OCI-LY7 (cell line): ENCODE results near the gene COL17A1. TPM values are rescaled to one million over a fixed set of nuclear protein-coding genes. Genes with fewer than 3 reads are reported as not detected.

Experiments used
- BruUV-seq: library from RNA; stranded (reverse); fragments of 400-500 nt; replicated peaks from 2 replicates; lab custom pipeline; 2021; lab: Mats Ljungman, UMichigan
- CTCF ChIA-PET: fragments of 300-600 bp; sonication (Branson Sonifier 250); formaldehyde crosslinking; loops from one replicate; lab custom pipeline; 2022; ENCODE audit warnings: antibody characterized with exemption; ENCODE audit not compliant: unreplicated experiment; lab: Charles Lee
- POLR2A ChIA-PET: fragments of 300-600 bp; sonication (Branson Sonifier 250); formaldehyde crosslinking; loops from one replicate; lab custom pipeline; 2022; ENCODE audit warnings: antibody characterized with exemption; lab: Charles Lee
- DNase-seq: peaks from one replicate; pipeline ENCODE4 v3.0.0-alpha.2; 2015; ENCODE audit warnings: low spot score
- H2AFZ ChIP-seq: fragments of 200-600 bp; sonication (generic), shearing (Covaris generic); 2 replicates; pipeline ENCODE4 v1.6.1; 2014; ENCODE audit warnings: mild to moderate bottlenecking, antibody characterized with exemption, low read length, moderate library complexity
- H3K27ac ChIP-seq: fragments of 200-600 bp; sonication (generic); 2 replicates; pipeline ENCODE4 v1.5.1; 2014; ENCODE audit warnings: mixed run types, low read depth, mild to moderate bottlenecking, moderate library complexity, low read length, inconsistent platforms; ENCODE audit not compliant: poor library complexity, severe bottlenecking
- H3K36me3 ChIP-seq: fragments of 200-600 bp; sonication (generic); 2 replicates; pipeline ENCODE4 v1.6.1; 2014; ENCODE audit warnings: mild to moderate bottlenecking, antibody characterized with exemption, low read length, moderate library complexity, mixed read lengths; ENCODE audit not compliant: insufficient read depth
- H3K4me1 ChIP-seq: fragments of 200-600 bp; sonication (generic); 2 replicates; pipeline ENCODE4 v1.5.1; 2014; ENCODE audit warnings: mild to moderate bottlenecking, low read length; ENCODE audit not compliant: insufficient read depth, poor library complexity, severe bottlenecking
- H3K4me2 ChIP-seq: fragments of 200-600 bp; sonication (generic); 2 replicates; pipeline ENCODE4 v1.6.1; 2014; ENCODE audit warnings: mild to moderate bottlenecking, low read length
- H3K4me3 ChIP-seq: fragments of 200-600 bp; sonication (generic); 2 replicates; pipeline ENCODE4 v1.5.1; 2014; ENCODE audit warnings: mild to moderate bottlenecking, low read depth, low read length; ENCODE audit not compliant: poor library complexity, severe bottlenecking
- H3K79me2 ChIP-seq: fragments of 200-600 bp; sonication (generic); 2 replicates; pipeline ENCODE4 v1.6.1; 2016; ENCODE audit warnings: low read depth, mild to moderate bottlenecking, low read length, moderate library complexity, mixed read lengths; ENCODE audit not compliant: insufficient read depth
- H3K9me2 ChIP-seq: fragments of 200-600 bp; sonication (generic); 2 replicates; pipeline ENCODE4 v1.6.1; 2016; ENCODE audit warnings: mild to moderate bottlenecking, low read length, mixed read lengths; ENCODE audit not compliant: insufficient read depth
- H3K9me3 ChIP-seq: fragments of 200-600 bp; sonication (generic); 2 replicates; pipeline ENCODE4 v1.6.1; 2014; ENCODE audit warnings: mild to moderate bottlenecking, mixed run types, low read length, mixed read lengths
- H4K20me1 ChIP-seq: fragments of 200-600 bp; sonication (generic); 2 replicates; pipeline ENCODE4 v1.6.1; 2014; ENCODE audit warnings: mild to moderate bottlenecking, antibody characterized with exemption, low read length, moderate library complexity, mixed read lengths; ENCODE audit not compliant: insufficient read depth
- EZH2phosphoT487 ChIP-seq: fragments of 200-600 bp; sonication (generic); IDR thresholded peaks from 2 replicates; pipeline ENCODE4 v1.6.1; 2018; ENCODE audit warnings: low read depth, borderline replicate concordance, mild to moderate bottlenecking, mixed run types, antibody characterized with exemption, low read length, moderate library complexity, mixed read lengths
- intact Hi-C: fragments of 100-400 bp; cut with micrococcal nuclease; formaldehyde crosslinking; loops from one replicate; pipeline ENCODE4 v1.10.0; 2022; ENCODE audit not compliant: unreplicated experiment
- total RNA-seq, 2 experiments: library from RNA; depleted of rRNA in 1 of 2; stranded (reverse); fragments of >200 nt in 1 of 2; shearing (Covaris generic) in 1 of 2; gene quantifications; 2 replicates each; pipeline ENCODE4 v1.2.3, GENCODE V29; 2014 to 2022
- TF ChIP-seq, protein P1 (sequence below): fragments of 200-600 bp; sonication (generic); conservative IDR thresholded peaks from 2 replicates; pipeline ENCODE4 v1.5.1; 2014; ENCODE audit warnings: mild to moderate bottlenecking, antibody characterized with exemption, low read length, moderate library complexity, mixed read lengths

Gene COL17A1
- total RNA-seq, 2 experiments from 2014 or later: 0.17 TPM; not detected in 1

DNA sequence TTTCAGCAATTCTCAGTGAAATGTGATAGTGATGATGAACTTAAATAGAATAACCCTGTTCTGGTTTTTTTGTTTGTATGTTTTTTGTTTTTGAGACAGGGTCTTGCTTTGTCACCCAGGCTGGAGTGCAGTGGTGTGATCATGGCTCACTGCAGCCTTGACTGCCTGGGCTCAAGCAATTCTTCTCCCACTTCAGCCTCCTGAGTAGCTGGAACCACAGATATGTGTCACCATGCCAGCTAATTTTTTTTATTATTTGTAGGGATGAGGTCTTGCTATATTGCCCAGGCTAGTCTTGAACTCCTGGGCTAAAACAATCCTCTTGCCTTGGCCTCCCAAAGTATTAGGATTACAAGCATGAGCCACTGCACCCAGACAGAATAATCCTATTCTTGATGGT is 14.3 kb upstream of the COL17A1 start:
- Histone ChIP-seq H3K27ac (no peak overlapping the region), H3K9me3 (no peaks in the 10 kb centered on the region), H4K20me1 (no peaks in the 10 kb centered on the region), H3K79me2 (no peaks in the 10 kb centered on the region), H3K4me3 (no peak overlapping the region), H3K9me2 (no peaks in the 10 kb centered on the region), H3K4me1 (no peaks in the 10 kb centered on the region), H3K4me2 (no peak overlapping the region), H2AFZ (no peak overlapping the region), H3K36me3 (no peaks in the 10 kb centered on the region)
- POLR2A ChIA-PET: interaction anchor here (1.0 to 2.0 kb wide), 4 partner anchors 9 to 21 kb away, joined by 3 to 6 read pairs (median 4); partner anchors contain the start of gene SFR1
- intact Hi-C loops: no loop called here
- no peak for DNase-seq
- no TSS peak for BruUV-seq
- CTCF ChIA-PET: no interaction called here
- TF ChIP-seq EZH2phosphoT487: no peak
- TF ChIP-seq, protein P1, sequence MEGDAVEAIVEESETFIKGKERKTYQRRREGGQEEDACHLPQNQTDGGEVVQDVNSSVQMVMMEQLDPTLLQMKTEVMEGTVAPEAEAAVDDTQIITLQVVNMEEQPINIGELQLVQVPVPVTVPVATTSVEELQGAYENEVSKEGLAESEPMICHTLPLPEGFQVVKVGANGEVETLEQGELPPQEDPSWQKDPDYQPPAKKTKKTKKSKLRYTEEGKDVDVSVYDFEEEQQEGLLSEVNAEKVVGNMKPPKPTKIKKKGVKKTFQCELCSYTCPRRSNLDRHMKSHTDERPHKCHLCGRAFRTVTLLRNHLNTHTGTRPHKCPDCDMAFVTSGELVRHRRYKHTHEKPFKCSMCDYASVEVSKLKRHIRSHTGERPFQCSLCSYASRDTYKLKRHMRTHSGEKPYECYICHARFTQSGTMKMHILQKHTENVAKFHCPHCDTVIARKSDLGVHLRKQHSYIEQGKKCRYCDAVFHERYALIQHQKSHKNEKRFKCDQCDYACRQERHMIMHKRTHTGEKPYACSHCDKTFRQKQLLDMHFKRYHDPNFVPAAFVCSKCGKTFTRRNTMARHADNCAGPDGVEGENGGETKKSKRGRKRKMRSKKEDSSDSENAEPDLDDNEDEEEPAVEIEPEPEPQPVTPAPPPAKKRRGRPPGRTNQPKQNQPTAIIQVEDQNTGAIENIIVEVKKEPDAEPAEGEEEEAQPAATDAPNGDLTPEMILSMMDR: no peak

DNA sequence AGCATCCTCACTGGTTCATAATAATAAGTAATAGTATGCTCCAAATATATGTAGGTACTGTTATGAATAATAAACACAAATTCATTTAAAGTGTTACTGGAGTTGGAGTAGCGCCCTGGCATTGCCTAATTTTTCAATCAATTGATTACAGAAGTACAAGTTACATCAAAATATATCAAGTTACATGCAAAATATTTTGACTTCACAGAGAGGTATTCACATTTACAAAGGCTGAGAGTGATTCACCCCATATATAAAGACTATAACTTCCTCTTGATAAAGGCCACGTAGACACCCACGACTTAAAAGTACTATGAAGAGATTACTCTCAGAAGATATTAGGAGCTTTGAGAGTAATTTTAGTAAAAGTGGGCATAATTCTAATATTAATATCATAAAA is 13.6 kb upstream of the COL17A1 start:
- intact Hi-C loops: no loop called here

DNA sequence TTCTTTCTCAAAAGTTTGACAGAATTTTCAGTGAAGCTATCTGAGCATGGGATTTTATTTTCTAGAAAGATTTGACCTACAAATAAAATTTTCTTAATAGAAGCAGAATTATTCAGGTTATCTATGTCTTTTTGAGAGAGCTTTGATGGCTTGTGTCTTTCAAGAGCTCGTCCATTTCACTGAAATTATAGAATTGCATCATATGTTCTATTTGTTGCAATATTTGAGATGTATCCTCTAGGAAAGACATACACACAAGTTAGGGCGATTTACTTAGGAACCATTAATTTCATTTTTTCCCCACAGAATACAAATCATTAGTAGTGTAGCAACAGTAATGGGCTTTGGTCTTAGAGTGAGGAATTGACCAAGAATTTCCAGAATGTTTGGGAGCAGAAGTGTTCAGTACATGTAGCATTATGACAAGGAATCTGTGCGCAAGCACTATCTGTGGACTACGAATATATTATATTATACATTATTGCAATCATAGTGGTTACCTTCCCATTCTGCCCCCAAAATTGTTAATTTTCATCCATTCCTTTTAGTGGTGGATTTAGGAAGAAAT is 12.8 kb upstream of the COL17A1 start:
- no peak for TF ChIP-seq EZH2phosphoT487
- TF ChIP-seq, protein P1: no peak
- H3K4me1 ChIP-seq: no peaks in the 10 kb centered on the region
- no peak overlapping the region for H2AFZ ChIP-seq
- no peak overlapping the region for H3K27ac ChIP-seq
- no TSS peak for BruUV-seq
- intact Hi-C loops: no loop called here
- POLR2A ChIA-PET: interaction anchor here (1.0 kb wide), 1 partner anchor 10 kb away, joined by 3 read pairs; no protein-coding TSS in a partner anchor
- H3K79me2 ChIP-seq: no peaks in the 10 kb centered on the region
- H3K9me3 ChIP-seq: no peaks in the 10 kb centered on the region
- H3K4me3 ChIP-seq: no peak overlapping the region
- no peak overlapping the region for H3K4me2 ChIP-seq
- CTCF ChIA-PET: no interaction called here
- no peaks in the 10 kb centered on the region for H4K20me1 ChIP-seq
- H3K36me3 ChIP-seq: no peaks in the 10 kb centered on the region
- H3K9me2 ChIP-seq: no peaks in the 10 kb centered on the region
- no peak for DNase-seq

More for the DNA sequence above, 13.6 kb upstream of the COL17A1 start:
- H3K4me3 ChIP-seq: no peak overlapping the region
- ChIA-PET POLR2A (interaction anchor here (1.0 to 2.0 kb wide), 3 partner anchors 10 to 22 kb away, joined by 3 to 6 read pairs (median 5); partner anchors contain the start of gene SFR1), CTCF (no interaction called here)
- no peak overlapping the region for H2AFZ ChIP-seq
- no peak overlapping the region for H3K4me2 ChIP-seq
- no peaks in the 10 kb centered on the region for H3K36me3 ChIP-seq
- H3K79me2 ChIP-seq: no peaks in the 10 kb centered on the region
- no peaks in the 10 kb centered on the region for H3K4me1 ChIP-seq
- H3K27ac ChIP-seq: no peak overlapping the region
- H4K20me1 ChIP-seq: no peaks in the 10 kb centered on the region
- TF ChIP-seq EZH2phosphoT487: no peak
- TF ChIP-seq, protein P1: no peak
- DNase-seq: no peak
- H3K9me3 ChIP-seq: no peaks in the 10 kb centered on the region
- BruUV-seq: no TSS peak
- no peaks in the 10 kb centered on the region for H3K9me2 ChIP-seq
